A549 (cell line): Measurements from ENCODE around the gene PGM1.

Experiments used
- BHLHE40 ChIP-seq: IDR thresholded peaks from 2 replicates; pipeline ENCODE4 v1.6.1; 2012; ENCODE audit warnings: low read depth, low read length, inconsistent platforms
- CTCF ChIP-seq: fragments of >200 bp; sonication (Bioruptor Twin); formaldehyde crosslinking; IDR thresholded peaks from 3 replicates; pipeline ENCODE4 v1.5.1; 2016
- ELK1 ChIP-seq: fragments of 150-350 bp; IDR thresholded peaks from 2 replicates; pipeline ENCODE4 v1.6.1; 2014; ENCODE audit warnings: low read depth, mild to moderate bottlenecking, low read length
- EP300 ChIP-seq, 2 experiments: fragments of >200 bp; sonication (Bioruptor Twin); formaldehyde crosslinking; IDR thresholded peaks; 2 replicates in 1 of 2; 3 replicates in 1 of 2; pipeline ENCODE4 v1.6.1; 2016 to 2017
- POLR2A ChIP-seq: IDR thresholded peaks from 2 replicates; pipeline ENCODE4 v1.6.1; 2012; ENCODE audit warnings: mild to moderate bottlenecking, low read length
- RAD21 ChIP-seq, 2 experiments: fragments of >200 bp in 1 of 2; sonication (Bioruptor Twin) in 1 of 2; formaldehyde crosslinking in 1 of 2; IDR thresholded peaks in 1 of 2; conservative IDR thresholded peaks in 1 of 2; 2 replicates in 1 of 2; 3 replicates in 1 of 2; pipeline ENCODE4 v1.6.1; 2012 to 2018; ENCODE audit warnings: inconsistent platforms in 1 of 2
- RCOR1 ChIP-seq: fragments of 150-350 bp; IDR thresholded peaks from 2 replicates; pipeline ENCODE4 v1.6.1; 2014; ENCODE audit warnings: antibody characterized with exemption, low read length, low read depth
- REST ChIP-seq: fragments of 200-600 bp; sonication (generic); IDR thresholded peaks from 2 replicates; pipeline ENCODE4 v1.6.1; 2016; ENCODE audit warnings: antibody characterized with exemption, mild to moderate bottlenecking, moderate library complexity
- USF2 ChIP-seq: fragments of 450-650 bp; IDR thresholded peaks from 2 replicates; pipeline ENCODE4 v1.6.1; 2014; ENCODE audit warnings: antibody characterized with exemption

DNA sequence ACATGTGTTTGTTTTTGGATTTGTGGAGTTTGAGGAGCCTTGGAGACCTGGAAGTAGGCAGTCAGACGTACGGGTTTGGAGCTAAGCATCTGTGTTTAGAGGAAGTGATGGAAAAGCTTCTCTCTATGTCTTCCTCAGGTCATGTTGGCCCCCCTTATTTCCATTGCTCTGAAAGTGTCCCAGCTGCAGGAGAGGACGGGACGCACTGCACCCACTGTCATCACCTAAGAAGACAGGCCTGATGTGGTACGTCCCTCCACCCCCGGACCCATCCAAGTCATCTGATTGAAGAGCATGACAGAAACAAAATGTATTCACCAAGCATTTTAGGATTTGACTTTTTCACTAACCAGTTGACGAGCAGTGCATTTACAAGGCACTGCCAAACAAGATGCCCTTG is 66.2 kb downstream of the PGM1 start:
- TF ChIP-seq CTCF (no peak), USF2 (no peak), ELK1 (no peak), REST (no peak), BHLHE40 (no peak), RCOR1 (no peak), POLR2A (no peak), RAD21 (conservative IDR thresholded peaks at IDR 0.05 in 1 of 2, IDR thresholded peaks at IDR 0.05 in 1 of 2) (no peak), EP300 (IDR thresholded peaks at IDR 0.05) (no peak)
